CD14-positive monocyte (primary cell): ENCODE data around the gene TNIP1. TPM values are rescaled to one million over a fixed set of nuclear protein-coding genes. Genes with fewer than 3 reads are reported as not detected.
A peak's percentile ranks its signal among the peaks of the same experiment; 100 is the strongest.

ENCODE experiments used
- DNase-seq, 3 donors: peaks; one replicate each; pipeline ENCODE4 v3.0.0-alpha.2; 2011 to 2022
- H2AFZ ChIP-seq: 2 replicates; pipeline ENCODE4 v1.6.0; 2012; ENCODE audit warnings: mild to moderate bottlenecking, low read depth, low read length, inconsistent platforms; ENCODE audit not compliant: insufficient read depth, poor library complexity, severe bottlenecking
- H3K27ac ChIP-seq, 2 donors: 1 replicate in 1 of 2; 2 replicates in 1 of 2; pipeline ENCODE4 v1.5.1; 2012 to 2013; ENCODE audit warnings: low read length in 2 of 2, control low read depth in 1 of 2, inconsistent platforms in 1 of 2, low read depth in 1 of 2, mild to moderate bottlenecking in 1 of 2
- H3K27me3 ChIP-seq, 2 donors: one replicate each; pipeline versions ENCODE4 v1.6.0 to v1.6.1; 2011 to 2013; ENCODE audit warnings: low read length in 2 of 2; ENCODE audit not compliant: control insufficient read depth in 2 of 2, insufficient read depth in 2 of 2
- H3K36me3 ChIP-seq, 2 donors: replicated peaks in 1 of 2; 1 replicate in 1 of 2; 2 replicates in 1 of 2; pipeline versions ENCODE4 v1.5.1 to v1.6.1; 2012 to 2013; ENCODE audit warnings: low read length in 2 of 2, control low read depth in 1 of 2, inconsistent platforms in 1 of 2, mild to moderate bottlenecking in 1 of 2; ENCODE audit not compliant: insufficient read depth in 2 of 2, control insufficient read depth in 1 of 2
- H3K4me1 ChIP-seq, 2 donors: 1 replicate in 1 of 2; 2 replicates in 1 of 2; pipeline versions ENCODE4 v1.5.1 to v1.6.1; 2012 to 2013; ENCODE audit warnings: low read length in 2 of 2, control low read depth in 1 of 2, inconsistent platforms in 1 of 2, mild to moderate bottlenecking in 1 of 2, moderate library complexity in 1 of 2; ENCODE audit not compliant: insufficient read depth in 2 of 2, control insufficient read depth in 1 of 2
- H3K4me2 ChIP-seq: replicated peaks from 2 replicates; pipeline ENCODE3; 2012; ENCODE audit warnings: low read length, moderate library complexity, mild to moderate bottlenecking; ENCODE audit not compliant: poor library complexity, severe bottlenecking; ENCODE audit errors: extremely low read depth
- H3K4me3 ChIP-seq, 3 experiments: fragments of 200-600 bp in 1 of 3; sonication (generic) in 1 of 3; replicated peaks in 1 of 3; 1 replicate in 2 of 3; 2 replicates in 1 of 3; pipeline ENCODE4 v1.5.1; 2011 to 2013; ENCODE audit warnings: low read length in 3 of 3, mild to moderate bottlenecking in 3 of 3, control low read depth in 2 of 3, low read depth in 2 of 3, inconsistent platforms in 1 of 3, moderate library complexity in 1 of 3
- H3K79me2 ChIP-seq: 2 replicates; pipeline ENCODE4 v1.6.0; 2012; ENCODE audit warnings: mild to moderate bottlenecking, control low read depth, inconsistent platforms, low read length, moderate library complexity; ENCODE audit not compliant: insufficient read depth
- H3K9ac ChIP-seq: 2 replicates; pipeline ENCODE4 v1.6.0; 2017; ENCODE audit warnings: low read length, mild to moderate bottlenecking; ENCODE audit not compliant: insufficient read depth, poor library complexity, severe bottlenecking
- H3K9me3 ChIP-seq, 2 donors: replicated peaks in 1 of 2; 1 replicate in 1 of 2; 2 replicates in 1 of 2; pipeline versions ENCODE4 v1.5.1 to v1.6.1; 2012 to 2013; ENCODE audit warnings: low read length in 2 of 2, control low read depth in 1 of 2; ENCODE audit not compliant: control insufficient read depth in 1 of 2, insufficient read depth in 1 of 2
- H4K20me1 ChIP-seq: 2 replicates; pipeline ENCODE4 v1.6.0; 2012; ENCODE audit warnings: mild to moderate bottlenecking, low read length, control low read depth, moderate library complexity; ENCODE audit not compliant: insufficient read depth
- H3K27ac Mint-ChIP-seq, 7 donors: one replicate each; pipeline ENCODE4 v1.8.0; 2020; ENCODE audit warnings: mild to moderate bottlenecking in 7 of 7, mixed read lengths in 7 of 7, moderate library complexity in 6 of 7, inconsistent platforms in 2 of 7
- H3K27me3 Mint-ChIP-seq, 3 donors: one replicate each; pipeline ENCODE4 v1.8.0; 2021 to 2022; ENCODE audit warnings: low read depth in 3 of 3, mild to moderate bottlenecking in 3 of 3, mixed read lengths in 3 of 3, moderate library complexity in 3 of 3, inconsistent platforms in 1 of 3
- H3K36me3 Mint-ChIP-seq, 2 donors: one replicate each; pipeline ENCODE4 v1.8.0; 2020; ENCODE audit warnings: mixed read lengths in 2 of 2, inconsistent platforms in 1 of 2, mild to moderate bottlenecking in 1 of 2
- H3K4me1 Mint-ChIP-seq: one replicate; pipeline ENCODE4 v1.8.0; 2020; ENCODE audit warnings: mild to moderate bottlenecking, mixed read lengths
- H3K4me3 Mint-ChIP-seq, 2 donors: one replicate each; pipeline ENCODE4 v1.8.0; 2020; ENCODE audit warnings: mild to moderate bottlenecking in 2 of 2, mixed read lengths in 2 of 2, moderate library complexity in 1 of 2
- H3K9me3 Mint-ChIP-seq, 7 donors: one replicate each; pipeline ENCODE4 v1.8.0; 2020 to 2022; ENCODE audit warnings: mixed read lengths in 7 of 7, mild to moderate bottlenecking in 6 of 7, moderate library complexity in 6 of 7, inconsistent platforms in 2 of 7
- CTCF ChIP-seq: fragments of 200-600 bp; IDR thresholded peaks from one replicate; pipeline ENCODE4 v1.8.0; 2022; ENCODE audit warnings: antibody characterized with exemption, mild to moderate bottlenecking
- WGBS: methylation state at CpG from one replicate; pipeline ENCODE4 v1.1.5; 2013; ENCODE audit warnings: missing lambda C conversion rate; ENCODE audit not compliant: insufficient coverage; 5-methylcytosine and 5-hydroxymethylcytosine counted together
- intact Hi-C, 2 donors: fragments of 100-400 bp; cut with micrococcal nuclease; formaldehyde crosslinking; loops; one replicate each; pipeline versions ENCODE4 v1.15.0 to v1.15.1; 2023
- polyA plus RNA-seq, 3 donors: library from polyadenylated mRNA; depleted of rRNA in 1 of 3; unstranded in 2 of 3; stranded (reverse) in 1 of 3; fragments of 300-500 nt in 2 of 3; fragments of >200 nt in 1 of 3; fragmentation: Illumina TruSeq in 2 of 3; gene quantifications; 1 replicate in 2 of 3; 2 replicates in 1 of 3; pipeline ENCODE4 v1.2.3, GENCODE V29; 2012 to 2021

The TNIP1 gene
- polyA plus RNA-seq, 3 donors, result 30.8 to 108 (median 46.4) TPM

DNA sequence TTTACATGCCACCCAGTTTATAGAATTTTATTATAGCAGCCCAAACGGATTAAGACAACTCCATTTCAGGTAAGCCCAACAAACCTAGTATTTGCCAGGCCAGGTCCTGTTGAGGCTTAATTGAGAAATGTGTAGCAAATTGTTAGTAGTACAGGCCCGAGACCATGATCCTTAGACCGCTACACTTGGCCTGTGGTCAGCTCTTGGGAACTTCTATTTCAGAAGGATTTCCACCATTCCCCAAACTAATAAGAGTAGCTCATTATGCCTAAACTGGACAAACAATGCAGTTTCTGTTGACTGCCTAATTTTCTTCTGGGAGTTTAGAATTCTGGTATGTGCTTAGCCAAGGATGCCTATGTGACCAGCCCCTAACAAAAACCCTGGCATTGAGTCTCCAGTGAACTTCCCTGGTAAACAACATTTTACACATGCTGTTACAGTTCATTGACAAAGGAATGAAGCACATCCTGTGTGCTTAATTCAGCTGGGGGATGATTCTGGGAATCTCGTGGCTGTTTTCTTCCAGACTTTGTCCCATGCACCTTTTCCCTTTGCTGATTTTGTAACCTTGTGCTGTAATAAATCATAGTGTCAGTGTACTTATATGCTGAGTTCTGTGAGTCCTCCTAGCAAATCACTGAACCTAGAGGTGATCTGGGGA, 66.0 kb downstream of the TNIP1 start:
- H3K9ac ChIP-seq, result no peak overlapping the region
- intact Hi-C loops, result no loop called here
- no peak overlapping the region for H3K4me2 ChIP-seq
- WGBS, result no CpG with 5 or more reads among the region's 4 CpGs
- H3K4me3 ChIP-seq, result no peak overlapping the region
- H3K27ac Mint-ChIP-seq, result peak overlapping the region in 1 of 7 donors; percentile 45
- H2AFZ ChIP-seq, result no peak overlapping the region
- H3K4me1 ChIP-seq, result peaks cover 31 to 33% of the 10 kb centered on the region in 2 donors
- H3K27me3 Mint-ChIP-seq, result peaks cover 0 to 3% (median 0%) of the 10 kb centered on the region in 3 donors
- H4K20me1 ChIP-seq, result no peaks in the 10 kb centered on the region
- H3K36me3 Mint-ChIP-seq, result no peaks in the 10 kb centered on the region
- H3K9me3 ChIP-seq, result no peaks in the 10 kb centered on the region
- H3K27me3 ChIP-seq, result no peaks in the 10 kb centered on the region
- H3K27ac ChIP-seq, result no peak overlapping the region
- no peaks in the 10 kb centered on the region for H3K36me3 ChIP-seq
- H3K79me2 ChIP-seq, result no peaks in the 10 kb centered on the region
- peaks cover 33% of the 10 kb centered on the region for H3K4me1 Mint-ChIP-seq
- no peak for DNase-seq
- TF ChIP-seq CTCF, result no peak
- H3K9me3 Mint-ChIP-seq, result no peaks in the 10 kb centered on the region
- H3K4me3 Mint-ChIP-seq, result no peak overlapping the region

GRCh38 chr5:151012862-151013261, 68.0 kb downstream of the TNIP1 start:
- peaks cover 30 to 31% of the 10 kb centered on the region in 2 donors for H3K4me1 ChIP-seq
- TF ChIP-seq CTCF, result no peak
- intact Hi-C loops, result no loop called here
- H3K36me3 ChIP-seq, result no peaks in the 10 kb centered on the region
- Mint-ChIP-seq H3K9me3 (no peaks in the 10 kb centered on the region), H3K4me1 (peaks cover 31% of the 10 kb centered on the region), H3K4me3 (no peak overlapping the region), H3K36me3 (no peaks in the 10 kb centered on the region), H3K27ac (peak overlapping the region in 3 of 7 donors; percentile 1 to 59 (median 11)), H3K27me3 (peaks cover 0 to 5% (median 0%) of the 10 kb centered on the region in 3 donors)
- WGBS, result 54% methylated on average over 5 of the region's 6 CpGs
- no peaks in the 10 kb centered on the region for H3K79me2 ChIP-seq
- H3K27me3 ChIP-seq, result no peaks in the 10 kb centered on the region
- no peak overlapping the region for H3K9ac ChIP-seq
- no peak overlapping the region for H3K27ac ChIP-seq
- H3K4me2 ChIP-seq, result no peak overlapping the region
- H4K20me1 ChIP-seq, result no peaks in the 10 kb centered on the region
- H3K9me3 ChIP-seq, result no peaks in the 10 kb centered on the region
- no peak overlapping the region for H2AFZ ChIP-seq
- DNase-seq, result peak in 2 of 3 donors; percentile 25 to 36
- no peak overlapping the region for H3K4me3 ChIP-seq
